Chondrocyte (in vitro differentiated cells): ENCODE data around the gene PELI1. TPM values are rescaled to one million over a fixed set of nuclear protein-coding genes. Genes with fewer than 3 reads are reported as not detected.

Experiments used
- DNase-seq: peaks from one replicate; pipeline ENCODE4 v3.0.0; 2021; ENCODE audit warnings: mixed read lengths, low spot score
- H3K27ac Mint-ChIP-seq: one replicate; pipeline ENCODE4 v1.8.0; 2021; ENCODE audit warnings: mild to moderate bottlenecking, moderate library complexity, mixed read lengths; ENCODE audit not compliant: unreplicated experiment
- H3K27me3 Mint-ChIP-seq: 2 replicates; pipeline ENCODE4 v1.8.0; 2021; ENCODE audit warnings: low read depth, mixed read lengths
- H3K36me3 Mint-ChIP-seq: 2 replicates; pipeline ENCODE4 v1.8.0; 2021; ENCODE audit warnings: low read depth, mixed read lengths
- H3K4me1 Mint-ChIP-seq: 2 replicates; pipeline ENCODE4 v1.8.0; 2021; ENCODE audit warnings: low read depth, mild to moderate bottlenecking, mixed read lengths
- H3K4me3 Mint-ChIP-seq: one replicate; pipeline ENCODE4 v1.8.0; 2021; ENCODE audit warnings: mild to moderate bottlenecking, moderate library complexity, mixed read lengths; ENCODE audit not compliant: unreplicated experiment
- H3K9me3 Mint-ChIP-seq: 2 replicates; pipeline ENCODE4 v1.8.0; 2021; ENCODE audit warnings: low read depth, mixed read lengths
- total RNA-seq: library from RNA; stranded (reverse); gene quantifications from 3 replicates; pipeline ENCODE4 v1.2.1, GENCODE V29; 2021
- TF ChIP-seq, protein P1 (sequence below): fragments of 200-600 bp; sonication (generic); IDR thresholded peaks from 2 replicates; pipeline ENCODE4 v1.5.0; 2021; ENCODE audit warnings: antibody characterized with exemption, mild to moderate bottlenecking, moderate library complexity

The PELI1 gene
- total RNA-seq, 1 donor from 2014 or later: 24.4 TPM

DNA sequence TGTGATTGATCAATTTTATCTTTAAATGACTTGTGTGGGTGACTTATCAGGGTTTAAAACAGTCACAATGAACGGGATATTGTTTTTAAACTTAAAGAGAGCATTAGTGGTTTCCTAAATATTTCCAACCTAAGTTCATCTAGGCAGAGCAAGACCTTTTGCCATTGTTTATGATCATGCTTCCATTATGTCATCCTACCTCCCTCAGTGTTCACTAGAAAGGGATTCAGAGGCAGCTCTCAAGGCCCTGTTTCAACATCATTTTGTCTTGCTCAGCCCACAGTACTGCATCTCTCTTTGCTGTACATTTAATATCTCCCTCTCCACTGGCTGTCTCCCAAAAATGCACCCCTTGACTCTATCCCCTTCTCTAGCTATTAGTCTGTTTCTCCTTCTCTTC is 21.5 kb upstream of the PELI1 start:
- TF ChIP-seq, protein P1, sequence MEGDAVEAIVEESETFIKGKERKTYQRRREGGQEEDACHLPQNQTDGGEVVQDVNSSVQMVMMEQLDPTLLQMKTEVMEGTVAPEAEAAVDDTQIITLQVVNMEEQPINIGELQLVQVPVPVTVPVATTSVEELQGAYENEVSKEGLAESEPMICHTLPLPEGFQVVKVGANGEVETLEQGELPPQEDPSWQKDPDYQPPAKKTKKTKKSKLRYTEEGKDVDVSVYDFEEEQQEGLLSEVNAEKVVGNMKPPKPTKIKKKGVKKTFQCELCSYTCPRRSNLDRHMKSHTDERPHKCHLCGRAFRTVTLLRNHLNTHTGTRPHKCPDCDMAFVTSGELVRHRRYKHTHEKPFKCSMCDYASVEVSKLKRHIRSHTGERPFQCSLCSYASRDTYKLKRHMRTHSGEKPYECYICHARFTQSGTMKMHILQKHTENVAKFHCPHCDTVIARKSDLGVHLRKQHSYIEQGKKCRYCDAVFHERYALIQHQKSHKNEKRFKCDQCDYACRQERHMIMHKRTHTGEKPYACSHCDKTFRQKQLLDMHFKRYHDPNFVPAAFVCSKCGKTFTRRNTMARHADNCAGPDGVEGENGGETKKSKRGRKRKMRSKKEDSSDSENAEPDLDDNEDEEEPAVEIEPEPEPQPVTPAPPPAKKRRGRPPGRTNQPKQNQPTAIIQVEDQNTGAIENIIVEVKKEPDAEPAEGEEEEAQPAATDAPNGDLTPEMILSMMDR: no peak
- Mint-ChIP-seq H3K9me3 (no peaks in the 10 kb centered on the region), H3K4me1 (no peaks in the 10 kb centered on the region), H3K27me3 (no peaks in the 10 kb centered on the region), H3K27ac (no peak overlapping the region), H3K36me3 (no peaks in the 10 kb centered on the region), H3K4me3 (no peak overlapping the region)
- no peak for DNase-seq

DNA sequence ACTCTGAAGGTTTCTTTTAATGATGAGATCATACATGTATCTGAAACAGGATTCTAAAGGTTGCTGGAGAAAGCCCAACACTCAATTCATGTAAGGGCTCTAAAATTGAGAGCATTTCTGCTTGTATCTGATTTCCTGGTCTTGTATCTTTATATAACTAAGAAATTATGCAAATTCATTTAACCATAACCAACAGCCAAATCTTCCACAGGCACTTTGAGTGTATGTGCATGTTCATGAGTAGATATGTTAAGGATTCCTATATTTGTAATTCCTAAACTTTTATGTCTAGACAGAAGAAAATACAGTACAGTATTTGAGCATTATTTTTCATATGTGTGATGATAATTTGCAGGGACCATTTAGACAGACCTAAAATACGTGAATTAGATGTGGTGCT is 20.4 kb upstream of the PELI1 start:
- Mint-ChIP-seq H3K4me3 (no peak overlapping the region), H3K27ac (no peak overlapping the region), H3K4me1 (no peaks in the 10 kb centered on the region), H3K36me3 (no peaks in the 10 kb centered on the region), H3K27me3 (no peaks in the 10 kb centered on the region), H3K9me3 (no peaks in the 10 kb centered on the region)
- TF ChIP-seq, protein P1: no peak
- no peak for DNase-seq

DNA sequence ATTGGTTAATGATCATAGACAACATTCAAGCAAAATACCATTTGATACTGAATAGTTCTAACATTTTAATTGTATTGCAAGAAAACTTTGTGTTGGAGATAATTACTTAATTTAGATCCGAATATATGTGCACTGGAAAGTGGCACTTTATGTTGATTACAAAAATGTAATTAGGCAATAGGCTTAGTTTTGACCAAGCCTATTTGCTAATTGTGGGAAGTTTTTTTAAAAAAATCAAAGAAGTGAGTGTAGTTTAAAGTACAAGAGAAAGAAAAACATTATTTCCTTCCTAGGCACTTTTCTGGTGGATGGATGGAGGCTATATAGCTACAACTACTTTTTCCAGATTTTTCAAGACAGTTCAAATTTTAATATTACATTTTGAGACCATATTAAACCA is 18.3 kb upstream of the PELI1 start:
- Mint-ChIP-seq H3K27ac (no peak overlapping the region), H3K36me3 (no peaks in the 10 kb centered on the region), H3K4me1 (peaks cover 6% of the 10 kb centered on the region), H3K9me3 (no peaks in the 10 kb centered on the region), H3K4me3 (no peak overlapping the region), H3K27me3 (no peaks in the 10 kb centered on the region)
- TF ChIP-seq, protein P1: no peak
- no peak for DNase-seq

DNA sequence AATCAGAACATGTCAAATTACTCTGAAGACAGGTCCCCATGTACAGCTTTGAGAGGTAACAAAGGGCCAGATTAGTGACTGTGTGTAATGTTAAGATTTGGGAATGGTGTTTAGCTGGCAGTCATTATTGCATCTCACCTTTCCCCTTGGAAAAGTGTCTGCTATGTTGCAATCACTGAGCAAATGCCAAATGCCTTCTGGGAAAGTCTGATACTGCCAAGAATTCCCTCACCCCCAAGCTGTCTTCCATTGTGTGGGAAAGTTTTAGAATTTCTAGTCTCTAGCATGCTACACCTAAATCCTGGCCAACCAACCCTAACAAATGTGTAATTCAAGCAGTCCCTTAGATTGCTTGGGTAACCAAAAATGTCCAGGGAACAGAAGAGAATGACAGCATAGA is 13.6 kb upstream of the PELI1 start:
- no peak for DNase-seq
- Mint-ChIP-seq H3K4me1 (peaks cover 9% of the 10 kb centered on the region), H3K27ac (no peak overlapping the region), H3K4me3 (no peak overlapping the region), H3K36me3 (no peaks in the 10 kb centered on the region), H3K27me3 (no peaks in the 10 kb centered on the region), H3K9me3 (no peaks in the 10 kb centered on the region)
- TF ChIP-seq, protein P1: no peak

DNA sequence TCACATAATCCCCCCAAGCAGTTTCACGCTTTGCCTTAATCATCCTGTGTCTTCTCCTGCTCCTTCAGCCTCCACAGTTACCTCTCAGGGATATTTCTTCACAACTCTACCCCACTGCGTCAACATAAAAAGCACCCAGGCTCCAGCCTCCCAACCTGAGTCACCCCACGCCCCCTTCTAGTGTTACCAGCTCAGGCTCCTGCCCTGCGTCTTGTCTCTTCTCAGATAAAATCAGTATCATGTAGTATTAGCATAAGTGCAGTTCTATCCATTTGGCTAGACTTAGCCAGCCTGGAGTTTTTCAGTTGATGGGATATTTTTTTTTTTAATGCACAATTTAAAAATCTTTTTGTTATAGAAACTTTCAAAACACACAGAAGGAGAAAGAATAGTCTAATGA is 9.6 kb upstream of the PELI1 start:
- TF ChIP-seq, protein P1: no peak
- no peak overlapping the region for H3K4me3 Mint-ChIP-seq
- no peak overlapping the region for H3K27ac Mint-ChIP-seq
- H3K27me3 Mint-ChIP-seq: no peaks in the 10 kb centered on the region
- no peaks in the 10 kb centered on the region for H3K36me3 Mint-ChIP-seq
- peaks cover 11% of the 10 kb centered on the region for H3K4me1 Mint-ChIP-seq
- no peak for DNase-seq
- no peaks in the 10 kb centered on the region for H3K9me3 Mint-ChIP-seq
